ENCODE measurements around the gene CDC42BPB. TPM values are rescaled to one million over a fixed set of nuclear protein-coding genes. Genes with fewer than 3 reads are reported as not detected.
A peak's percentile ranks its signal among the peaks of the same experiment; 100 is the strongest.

Gene CDC42BPB
- total RNA-seq, 1 donor, result 118 TPM

GRCh38 chr14:102940729-102941362, 116.5 kb downstream of the CDC42BPB start:
- Histone ChIP-seq H4K20me1 (ENCODE audit: insufficient read depth, low read length) (peaks cover 4% of the 10 kb centered on the region), H2AFZ (ENCODE audit: low read length) (no peak overlapping the region), H3K4me3 (ENCODE audit: insufficient read depth, low read length) (no peak overlapping the region), H3K36me3 (ENCODE audit: insufficient read depth, low read length) (peaks cover 72% of the 10 kb centered on the region), H3K4me1 (ENCODE audit: insufficient read depth, low read length) (no peaks in the 10 kb centered on the region), H3K4me2 (ENCODE audit: insufficient read depth, low read length) (no peak overlapping the region), H3K79me2 (ENCODE audit: insufficient read depth, low read length) (peaks cover 2% of the 10 kb centered on the region), H3K27ac (ENCODE audit: low read depth, low read length) (no peak overlapping the region), H3K27me3 (ENCODE audit: insufficient read depth, low read length) (no peaks in the 10 kb centered on the region), H3K9me3 (ENCODE audit: low read depth, low read length) (no peaks in the 10 kb centered on the region)
- DNase-seq (ENCODE audit: insufficient read length, low spot score, missing footprints), result peak; percentile 49
- TF ChIP-seq CTCF (IDR thresholded peaks at IDR 0.05; ENCODE audit: extremely low read depth, low read depth, low read length), result no peak

- peaks cover 4% of the 10 kb centered on the region for H4K20me1 ChIP-seq (ENCODE audit: insufficient read depth, low read length)
- H3K4me1 ChIP-seq (ENCODE audit: insufficient read depth, low read length), result no peaks in the 10 kb centered on the region
- no peak overlapping the region for H3K4me3 ChIP-seq (ENCODE audit: insufficient read depth, low read length)
- H3K79me2 ChIP-seq (ENCODE audit: insufficient read depth, low read length), result peaks cover 2% of the 10 kb centered on the region
- TF ChIP-seq CTCF (IDR thresholded peaks at IDR 0.05; ENCODE audit: extremely low read depth, low read depth, low read length), result no peak
- H3K9me3 ChIP-seq (ENCODE audit: low read depth, low read length), result no peaks in the 10 kb centered on the region
- no peak overlapping the region for H3K4me2 ChIP-seq (ENCODE audit: insufficient read depth, low read length)
- no peak overlapping the region for H3K27ac ChIP-seq (ENCODE audit: low read depth, low read length)
- no peak overlapping the region for H2AFZ ChIP-seq (ENCODE audit: low read length)
- peak; percentile 76 for DNase-seq (ENCODE audit: insufficient read length, low spot score, missing footprints)
- H3K27me3 ChIP-seq (ENCODE audit: insufficient read depth, low read length), result no peaks in the 10 kb centered on the region
- H3K36me3 ChIP-seq (ENCODE audit: insufficient read depth, low read length), result peaks cover 64% of the 10 kb centered on the region
Measured at GRCh38 chr14:102939820-102940561, 117.4 kb downstream of the CDC42BPB start.

- Histone ChIP-seq H4K20me1 (ENCODE audit: insufficient read depth, low read length) (peaks cover 4% of the 10 kb centered on the region), H3K4me1 (ENCODE audit: insufficient read depth, low read length) (no peaks in the 10 kb centered on the region), H3K4me2 (ENCODE audit: insufficient read depth, low read length) (no peak overlapping the region), H3K27me3 (ENCODE audit: insufficient read depth, low read length) (no peaks in the 10 kb centered on the region), H3K4me3 (ENCODE audit: insufficient read depth, low read length) (no peak overlapping the region), H2AFZ (ENCODE audit: low read length) (no peak overlapping the region), H3K27ac (ENCODE audit: low read depth, low read length) (no peak overlapping the region), H3K36me3 (ENCODE audit: insufficient read depth, low read length) (peaks cover 59% of the 10 kb centered on the region), H3K9me3 (ENCODE audit: low read depth, low read length) (no peaks in the 10 kb centered on the region), H3K79me2 (ENCODE audit: insufficient read depth, low read length) (peaks cover 2% of the 10 kb centered on the region)
- TF ChIP-seq CTCF (IDR thresholded peaks at IDR 0.05; ENCODE audit: extremely low read depth, low read depth, low read length), result no peak
- DNase-seq (ENCODE audit: insufficient read length, low spot score, missing footprints), result peak; percentile 43
Measured at GRCh38 chr14:102939329-102939728, 118.0 kb downstream of the CDC42BPB start.

- Histone ChIP-seq H3K4me2 (ENCODE audit: insufficient read depth, low read length) (no peak overlapping the region), H3K4me1 (ENCODE audit: insufficient read depth, low read length) (no peaks in the 10 kb centered on the region), H2AFZ (ENCODE audit: low read length) (no peak overlapping the region), H4K20me1 (ENCODE audit: insufficient read depth, low read length) (peaks cover 7% of the 10 kb centered on the region), H3K9me3 (ENCODE audit: low read depth, low read length) (no peaks in the 10 kb centered on the region), H3K27me3 (ENCODE audit: insufficient read depth, low read length) (no peaks in the 10 kb centered on the region), H3K4me3 (ENCODE audit: insufficient read depth, low read length) (no peak overlapping the region), H3K27ac (ENCODE audit: low read depth, low read length) (no peak overlapping the region), H3K36me3 (ENCODE audit: insufficient read depth, low read length) (peaks cover 48% of the 10 kb centered on the region), H3K79me2 (ENCODE audit: insufficient read depth, low read length) (peaks cover 2% of the 10 kb centered on the region)
- DNase-seq (ENCODE audit: insufficient read length, low spot score, missing footprints), result peak; percentile 37
- TF ChIP-seq CTCF (IDR thresholded peaks at IDR 0.05; ENCODE audit: extremely low read depth, low read depth, low read length), result no peak
Measured at GRCh38 chr14:102938191-102938590, 119.2 kb downstream of the CDC42BPB start.
